HG03520 (cell line): ENCODE measurements around the gene ITGB1.

Source experiments
- ATAC-seq: cut with Tn5 transposase; IDR thresholded peaks from one replicate; pipeline ENCODE4 v1.9.1; 2021; ENCODE audit warnings: mild to moderate bottlenecking, moderate library complexity; ENCODE audit not compliant: unreplicated experiment

ITGB1 gene

DNA sequence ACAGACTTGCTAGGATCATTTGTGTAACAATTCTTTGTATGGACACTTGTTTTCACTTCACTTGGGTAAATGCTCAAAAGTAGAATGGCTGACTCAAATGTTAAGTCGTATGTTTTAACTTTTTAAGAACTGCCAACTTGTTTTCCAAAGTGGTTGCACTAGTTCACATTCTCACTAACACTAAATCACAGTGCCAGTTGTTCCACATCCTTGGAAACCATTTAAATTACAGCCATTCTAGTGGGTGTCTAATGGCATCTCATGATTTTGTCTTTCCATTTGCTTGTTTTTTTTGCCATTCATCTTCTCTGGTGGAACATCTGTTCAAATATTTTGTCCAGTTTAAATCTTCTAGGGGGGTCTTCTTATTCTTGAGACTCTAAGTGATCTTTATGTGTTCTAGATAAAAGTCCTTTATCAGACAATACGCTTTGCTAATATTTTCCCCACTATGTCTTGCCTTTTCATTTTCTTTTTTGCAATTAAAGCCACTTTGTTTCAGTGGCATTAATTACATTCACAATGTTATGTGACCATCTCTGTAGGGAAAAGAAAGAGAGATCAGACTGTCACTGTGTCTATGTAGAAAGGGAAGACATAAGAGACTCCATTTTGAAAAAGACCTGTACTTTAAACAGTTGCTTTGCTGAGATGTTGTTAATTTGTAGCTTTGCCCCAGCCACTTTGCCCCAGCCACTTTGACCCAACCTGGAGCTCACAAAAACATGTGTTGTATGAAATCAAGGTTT lies 63.9 kb downstream of the ITGB1 start:
- ATAC-seq: no peak

DNA sequence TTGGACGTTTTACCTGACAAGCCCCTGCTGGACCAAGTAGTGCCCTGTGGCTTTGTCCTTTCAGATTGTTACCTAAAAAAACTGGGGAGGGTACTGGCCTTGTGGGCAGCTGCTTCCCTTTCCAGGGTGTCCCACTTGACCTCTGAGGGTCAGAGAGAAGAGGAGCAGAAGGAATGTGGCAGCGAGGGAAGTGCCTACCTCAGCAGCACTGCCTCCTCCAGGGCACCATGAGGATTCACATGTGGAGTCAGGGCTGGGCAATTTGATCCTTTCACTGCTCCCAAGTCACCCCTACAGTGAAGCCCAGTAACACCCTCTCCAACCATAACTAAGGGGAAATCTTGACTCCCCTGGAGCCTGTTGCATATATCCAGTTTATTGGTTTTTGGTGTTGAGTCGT lies 64.6 kb downstream of the ITGB1 start:
- ATAC-seq: no peak

DNA sequence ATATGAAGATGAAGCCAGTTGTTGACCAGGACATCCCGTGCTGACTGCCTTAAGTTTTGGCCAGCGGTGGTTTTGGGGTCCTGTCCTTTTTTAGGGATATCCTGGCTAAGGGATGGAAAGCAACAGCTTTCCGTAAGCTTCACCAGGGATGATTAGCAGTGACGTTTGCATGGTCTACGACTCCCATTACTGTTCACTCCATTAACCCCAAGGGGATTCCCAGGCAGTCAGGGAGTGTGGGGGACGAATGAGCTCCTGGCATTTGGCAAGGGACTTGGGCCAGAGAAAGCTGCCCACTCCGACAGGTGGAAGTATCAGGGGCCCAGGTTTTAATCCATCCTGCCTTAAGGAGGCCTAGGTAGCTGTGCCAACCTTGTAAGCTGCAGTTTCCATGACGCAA lies 66.8 kb downstream of the ITGB1 start:
- ATAC-seq: no peak

DNA sequence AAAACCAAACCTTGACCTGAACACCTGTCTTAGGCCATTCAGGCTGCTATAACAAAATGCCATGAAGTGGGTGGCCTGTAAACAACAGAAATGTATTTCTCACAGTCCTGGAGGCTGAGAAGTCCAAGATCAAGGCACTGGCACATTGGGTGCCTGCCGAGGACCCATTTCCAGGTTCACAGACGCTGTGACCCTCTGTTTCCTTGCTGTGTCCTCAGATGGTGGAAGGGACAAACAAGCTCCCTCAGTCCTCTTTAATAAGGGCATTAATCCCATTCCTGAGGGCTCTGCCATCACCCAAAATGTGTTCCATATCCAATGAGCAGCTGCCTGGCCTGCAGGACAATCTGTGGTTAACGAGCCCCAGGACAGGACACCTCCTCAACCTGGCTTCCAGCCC lies 67.6 kb downstream of the ITGB1 start:
- ATAC-seq: no peak

DNA sequence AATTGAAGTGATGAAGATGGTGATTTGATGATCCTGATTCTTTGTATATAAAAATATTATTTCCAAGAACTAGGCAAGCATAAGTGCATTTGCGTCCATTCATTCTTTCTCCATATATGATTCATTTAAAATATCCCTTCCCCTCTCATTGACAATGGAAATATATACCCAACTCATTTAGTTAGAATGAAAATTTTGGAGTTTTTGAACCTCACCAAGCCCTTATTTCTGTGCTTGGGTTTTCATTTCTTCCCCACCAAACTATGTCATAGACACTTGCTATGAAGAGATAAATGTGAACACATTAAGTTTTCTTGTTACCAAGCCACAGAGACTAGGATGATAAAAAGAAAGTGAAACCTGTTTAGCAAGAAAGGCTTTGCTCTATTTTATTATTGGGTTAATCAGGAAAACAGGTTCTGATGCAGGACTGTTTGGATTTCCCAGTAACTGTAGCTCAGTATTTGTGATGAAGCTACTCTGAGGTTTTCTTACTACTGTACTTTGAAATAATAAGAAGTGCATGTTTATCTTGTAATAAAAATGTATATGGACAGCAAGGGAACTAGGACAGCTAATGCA lies 68.3 kb downstream of the ITGB1 start:
- no peak for ATAC-seq

DNA sequence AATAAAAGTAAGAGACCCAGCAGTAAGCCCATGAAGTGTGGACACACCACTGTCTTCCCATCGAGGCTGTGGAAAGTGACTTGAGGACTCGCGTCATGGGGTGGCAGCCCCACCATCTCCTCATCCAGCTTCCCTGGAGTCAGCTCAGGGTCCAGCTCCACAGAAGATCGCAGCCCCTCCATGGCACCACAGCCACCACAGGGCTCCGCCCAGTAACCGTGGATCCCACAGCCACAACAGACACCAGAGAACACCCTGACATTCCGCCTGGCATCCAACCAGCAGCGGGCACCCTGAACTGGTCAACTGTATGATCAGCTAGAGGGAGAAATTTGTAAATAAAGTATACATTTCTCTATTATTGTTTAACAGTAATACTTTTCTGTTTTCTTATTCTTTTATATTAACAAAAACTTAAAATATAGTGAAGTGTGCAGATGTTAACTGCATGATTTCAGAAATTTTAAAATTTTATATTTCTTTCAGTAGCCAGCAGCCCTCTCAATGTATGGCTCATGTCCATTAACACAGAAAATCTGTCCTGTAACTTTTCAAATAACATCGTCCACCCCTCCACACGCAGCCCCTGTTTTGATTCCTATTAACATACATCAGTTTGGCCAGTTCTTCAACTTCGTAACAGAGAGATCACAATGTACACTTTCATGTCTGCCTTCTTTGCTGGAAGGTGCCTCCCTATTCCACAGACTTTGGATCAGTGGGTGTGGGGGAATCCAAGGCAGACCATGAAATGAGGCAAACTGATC lies 69.7 kb downstream of the ITGB1 start:
- ATAC-seq: no peak

DNA sequence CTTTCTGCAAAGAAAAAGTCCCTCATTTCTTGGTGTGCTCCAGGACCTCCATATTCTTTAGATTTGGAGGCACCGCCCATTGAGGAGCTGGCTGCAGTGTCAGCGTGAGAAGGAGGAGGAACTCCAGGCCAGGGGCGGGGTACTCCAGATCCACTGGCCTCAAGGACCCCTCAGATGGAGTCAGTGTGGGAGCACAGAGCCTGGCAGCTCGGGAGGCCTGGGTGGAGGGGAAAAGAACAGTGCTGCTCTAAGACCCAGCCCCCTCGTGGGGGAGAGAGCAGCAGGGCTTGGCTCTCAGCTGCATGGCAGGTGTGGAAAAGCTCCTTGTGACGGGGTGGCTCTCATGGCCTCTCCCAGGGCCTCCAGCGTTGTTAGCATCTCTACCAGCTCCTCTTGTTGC lies 70.5 kb downstream of the ITGB1 start:
- no peak for ATAC-seq

DNA sequence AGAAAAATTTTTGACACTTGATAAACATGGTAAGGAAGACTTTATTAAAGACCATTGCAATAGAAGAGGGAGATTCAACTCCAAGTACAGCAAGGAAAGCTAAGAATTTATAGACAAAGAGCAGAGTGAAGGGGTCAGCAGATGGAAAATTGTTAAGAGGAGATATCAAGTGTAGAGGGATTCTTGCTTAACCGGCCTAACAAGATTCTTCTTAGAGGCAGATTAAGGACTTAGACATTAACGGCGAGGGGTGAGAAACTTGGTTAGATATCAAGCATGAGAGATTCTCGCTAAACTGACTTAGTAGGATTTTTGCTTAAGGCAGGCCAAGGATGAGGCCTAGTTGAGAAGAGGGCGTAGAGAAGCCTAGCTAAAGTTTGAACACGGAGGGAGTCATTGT lies 76.0 kb downstream of the ITGB1 start:
- no peak for ATAC-seq

DNA sequence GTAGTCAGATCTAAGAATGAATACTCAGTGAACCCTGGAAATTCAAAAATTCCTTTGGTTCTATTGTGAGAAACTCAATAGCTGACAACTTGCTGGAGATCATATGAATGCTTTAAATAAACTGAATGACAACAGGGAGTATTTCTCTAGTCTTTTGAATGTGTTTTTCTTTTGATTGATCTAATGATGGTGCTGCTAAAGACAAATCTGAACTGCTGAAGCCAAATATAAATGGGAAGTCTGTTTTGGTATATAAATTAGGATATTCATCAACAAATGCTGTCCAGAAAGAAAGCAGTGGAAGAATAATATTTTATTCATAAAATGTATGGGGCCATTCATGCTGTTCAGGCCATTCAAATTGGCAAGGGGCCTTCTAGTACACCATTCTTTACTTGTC lies 79.4 kb downstream of the ITGB1 start:
- no peak for ATAC-seq

DNA sequence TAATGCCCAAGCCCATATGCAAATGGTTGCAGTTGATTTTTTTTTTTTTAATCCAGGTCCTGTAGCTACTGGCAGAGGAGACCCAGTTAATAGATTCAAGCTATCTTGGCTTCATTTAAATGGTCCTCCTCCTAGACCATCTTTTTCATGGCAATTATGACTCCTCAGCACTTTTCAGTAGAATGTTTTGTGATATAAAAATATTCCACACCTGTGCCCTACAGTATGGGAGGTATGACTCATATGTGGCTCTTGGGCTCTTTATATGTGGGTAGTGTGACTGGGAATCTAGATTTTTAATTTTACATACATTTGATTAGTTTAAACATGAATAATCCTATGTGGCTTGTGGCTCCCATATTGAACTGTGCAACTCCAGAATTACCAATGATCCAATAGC lies 80.1 kb downstream of the ITGB1 start:
- ATAC-seq: no peak

DNA sequence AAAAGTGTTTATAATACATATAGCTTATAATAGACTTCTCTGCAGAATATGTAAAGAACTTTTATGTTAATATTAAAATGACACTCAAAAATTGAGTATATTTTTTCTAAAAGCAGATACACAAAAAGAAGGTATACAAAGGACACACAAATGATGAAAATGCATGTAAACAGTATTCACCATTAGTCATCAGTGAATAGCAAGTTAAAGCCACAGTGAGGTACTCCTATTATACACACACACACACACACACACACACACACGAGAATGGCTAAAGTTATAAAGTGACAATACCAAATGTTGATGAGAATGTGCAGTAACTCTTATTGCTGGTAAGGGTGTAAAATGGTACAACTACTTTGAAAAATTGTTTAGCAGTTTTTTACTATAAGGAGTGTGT lies 92.9 kb downstream of the ITGB1 start:
- ATAC-seq: no peak

DNA sequence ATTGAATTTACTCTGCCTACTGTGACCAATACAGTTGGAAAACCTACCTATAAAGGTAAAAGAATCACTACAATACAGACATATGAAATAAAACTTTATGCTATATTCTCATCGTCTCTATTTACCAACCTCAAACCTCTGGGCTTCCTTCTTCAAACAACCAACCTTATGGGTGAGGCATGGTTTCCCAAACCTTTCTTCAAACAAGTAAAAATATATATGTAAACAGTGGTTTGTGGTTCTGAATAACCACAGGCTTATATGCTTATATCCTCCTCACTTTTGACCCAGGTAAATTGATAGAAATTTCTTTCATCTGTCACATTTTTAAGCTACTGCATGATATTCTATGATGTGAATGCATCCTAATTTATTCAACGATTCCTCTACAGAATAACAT lies 103.6 kb downstream of the ITGB1 start:
- ATAC-seq: no peak

DNA sequence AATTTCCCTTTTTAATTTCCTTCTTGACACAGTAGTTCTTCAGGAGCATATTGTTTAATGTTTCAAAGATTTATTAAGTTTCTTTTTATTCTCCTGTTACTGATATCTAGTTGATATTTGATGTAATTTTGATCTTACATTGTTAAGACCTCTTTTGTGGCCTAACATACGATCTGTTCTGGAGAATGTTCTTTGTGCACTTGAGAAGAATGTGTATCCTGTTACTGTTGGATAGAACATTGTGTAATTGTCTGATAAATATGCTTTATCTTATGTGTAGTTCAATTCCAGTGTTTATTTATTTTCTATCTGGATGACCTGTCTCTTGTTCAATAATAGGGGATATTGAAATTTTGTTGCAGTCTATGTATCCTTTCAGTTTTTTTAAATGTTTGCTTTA lies 106.7 kb downstream of the ITGB1 start:
- no peak for ATAC-seq
